HG03521 (cell line): ENCODE data around the gene FBXO17.
A peak's percentile ranks its signal among the peaks of the same experiment; 100 is the strongest.
"Not testable (repeated sequence)": the region's sequence is repeated elsewhere in the genome, so short reads cannot be mapped to it uniquely, and the experiment has no call there.

ENCODE experiments used
- ATAC-seq: cut with Tn5 transposase; IDR thresholded peaks from one replicate; pipeline ENCODE4 v1.9.1; 2021; ENCODE audit warnings: mild to moderate bottlenecking, moderate library complexity; ENCODE audit not compliant: unreplicated experiment

The FBXO17 gene

GRCh38 chr19:38980583-38981374 is 5.2 kb upstream of the FBXO17 start:
- ATAC-seq, result no peak

DNA sequence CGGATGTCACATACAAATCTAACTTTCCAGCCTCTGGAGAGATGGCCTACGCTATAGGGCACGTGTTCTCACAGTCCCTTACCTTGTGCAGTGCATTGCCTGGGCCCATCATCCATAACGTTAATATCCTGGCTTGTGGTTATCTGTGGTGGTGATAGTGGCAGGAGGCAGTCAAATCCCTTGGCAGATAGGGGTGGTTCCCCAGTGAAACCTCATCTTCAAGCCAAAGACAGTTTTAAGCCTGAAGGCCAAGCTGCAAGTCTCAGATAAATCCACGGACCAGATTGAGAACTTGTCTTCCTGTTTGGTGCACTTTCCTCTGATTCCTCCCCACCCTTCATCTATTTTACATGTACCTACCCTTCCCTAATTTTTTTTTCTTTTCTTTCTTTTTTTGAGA is 4.3 kb upstream of the FBXO17 start:
- ATAC-seq, result no peak

DNA sequence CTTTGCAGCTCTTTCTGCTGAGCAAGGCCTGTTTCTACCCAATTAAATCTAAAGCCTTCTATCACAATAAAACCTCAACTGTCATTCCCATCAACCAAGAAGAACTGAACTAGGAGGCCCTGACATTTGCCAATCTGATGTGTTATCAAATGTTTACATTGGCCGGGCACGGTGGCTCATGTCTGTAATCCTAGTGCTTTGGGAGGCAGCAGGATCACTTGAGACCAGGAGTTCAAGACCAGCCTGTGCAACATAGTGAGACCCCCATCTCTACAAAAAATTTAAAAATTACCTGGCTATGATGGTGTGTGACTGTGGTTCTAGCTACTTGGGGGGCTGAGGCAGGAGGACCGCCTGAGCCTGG is 2.8 kb upstream of the FBXO17 start:
- ATAC-seq, result no peak

DNA sequence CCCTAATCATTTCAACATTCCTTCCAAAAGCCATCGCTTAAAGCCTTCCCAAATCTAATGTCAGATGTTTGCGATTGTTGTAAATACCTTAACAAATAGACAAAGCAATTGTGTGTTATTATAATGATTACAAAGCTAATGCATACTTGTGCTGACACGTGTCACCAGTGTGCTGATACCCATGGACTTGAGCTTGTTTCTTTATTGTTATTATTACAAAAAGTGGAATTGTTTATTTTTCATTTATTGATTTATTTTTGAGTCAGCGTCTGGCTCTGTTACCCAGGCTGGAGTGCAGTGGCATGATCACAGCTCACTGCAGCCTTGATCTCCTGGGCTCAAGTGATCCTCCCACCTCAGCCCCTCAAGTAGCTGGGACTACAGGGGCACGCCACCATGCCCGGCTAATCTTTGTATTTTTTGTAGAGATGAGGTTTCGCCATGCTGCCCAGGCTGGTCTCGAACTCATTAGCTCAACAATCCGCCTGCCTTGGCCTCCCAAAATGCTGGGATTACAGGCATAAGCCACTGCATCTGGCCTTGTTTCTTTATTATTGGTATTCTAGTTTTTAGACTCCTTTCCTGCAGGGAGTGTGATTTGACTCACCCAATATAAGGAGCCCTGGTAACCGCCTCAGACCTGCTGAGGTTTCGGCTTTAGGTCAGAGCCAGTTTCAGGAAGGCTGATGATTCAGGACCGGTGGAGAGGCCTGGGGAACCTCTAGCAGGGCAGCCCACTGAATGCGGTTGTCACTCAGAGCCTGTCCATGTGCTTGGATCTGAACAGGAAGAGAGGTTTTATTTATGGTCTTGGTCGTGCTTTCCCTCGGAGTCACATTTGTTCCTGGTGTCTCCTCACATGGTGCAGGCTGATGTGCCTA is 2.1 kb upstream of the FBXO17 start:
- ATAC-seq, result no peak

DNA sequence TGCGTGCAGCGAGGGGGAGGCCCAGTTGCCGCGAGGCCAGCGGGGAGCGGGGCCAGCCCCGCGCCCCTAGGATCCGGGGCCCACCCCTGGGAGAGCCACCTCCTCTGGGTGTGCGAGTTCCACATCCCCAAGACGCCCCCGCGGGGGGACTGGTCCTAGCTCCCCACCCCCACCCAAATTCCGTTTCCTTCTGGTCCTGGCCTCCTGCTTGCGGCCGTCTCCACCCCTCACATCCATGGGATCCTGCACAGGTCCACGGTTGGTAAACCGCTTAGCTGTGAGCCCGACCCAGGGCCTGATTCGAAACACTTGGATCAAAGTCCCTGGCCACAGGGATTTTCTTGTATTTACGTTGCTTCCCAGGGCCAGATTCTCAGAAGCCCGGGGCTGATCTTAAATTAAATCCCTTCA is 324 bp upstream of the FBXO17 start:
- ATAC-seq, result no peak

GRCh38 chr19:38974624-38975213 is 823 bp downstream of the FBXO17 start:
- ATAC-seq, result no peak

DNA sequence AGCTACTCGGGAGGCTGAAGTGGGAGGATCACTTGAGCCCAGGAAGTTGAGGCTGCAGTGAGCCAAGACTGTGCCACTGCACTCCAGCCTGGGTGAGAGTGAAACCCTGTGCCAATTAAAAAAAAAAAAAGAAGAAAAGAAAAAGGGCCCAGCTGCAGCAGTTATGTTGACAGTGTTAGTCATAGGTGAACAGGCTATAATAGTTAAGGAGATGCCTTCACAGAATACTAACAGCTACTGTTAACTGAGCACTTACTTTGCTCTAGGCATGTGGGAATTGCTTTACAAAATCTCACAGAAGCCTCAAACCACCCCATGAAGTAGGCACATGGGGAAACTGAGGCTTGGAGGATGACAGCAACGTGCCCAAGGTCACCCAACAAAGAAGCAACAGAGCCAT is 3.9 kb downstream of the FBXO17 start:
- ATAC-seq, result no peak

DNA sequence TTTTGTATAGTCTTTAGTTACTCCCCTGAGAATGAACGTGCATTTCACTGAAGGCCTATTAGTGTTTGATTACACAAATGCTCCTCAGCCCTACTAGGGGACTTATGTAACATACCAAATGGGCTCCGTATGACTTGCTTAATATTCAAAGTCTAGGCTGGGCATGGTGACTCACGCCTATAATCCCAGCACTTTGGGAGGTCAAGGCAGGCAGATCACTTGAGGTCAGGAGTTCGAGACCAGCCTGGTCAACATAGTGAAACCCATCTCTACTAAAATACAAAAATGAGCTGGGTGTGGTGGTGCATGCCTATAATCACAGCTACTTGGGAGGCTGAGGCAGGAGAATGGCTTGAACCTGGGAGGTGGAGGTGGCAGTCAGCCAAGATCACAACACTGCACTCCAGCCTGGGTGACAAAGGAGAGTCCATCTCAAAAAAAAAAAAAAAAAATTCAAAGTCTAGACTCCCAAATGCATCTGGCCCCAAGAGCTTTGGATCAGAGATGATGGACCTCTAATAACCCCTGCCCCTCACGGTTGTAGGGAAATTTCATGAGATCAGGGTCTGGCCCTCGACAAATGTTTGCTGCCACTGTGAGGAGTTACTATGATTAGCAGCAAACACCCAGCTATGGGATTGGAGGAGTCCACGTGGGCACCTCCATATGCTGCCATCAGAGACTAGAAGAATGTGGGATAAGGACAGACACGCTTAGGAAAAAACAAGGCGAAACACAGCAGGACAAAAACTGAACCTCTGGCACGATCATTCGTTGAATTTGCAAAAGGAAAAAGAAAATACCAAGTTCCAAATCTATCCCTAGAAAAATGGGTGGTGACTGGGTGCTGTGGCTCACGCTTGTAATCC is 4.6 kb downstream of the FBXO17 start:
- no peak for ATAC-seq

DNA sequence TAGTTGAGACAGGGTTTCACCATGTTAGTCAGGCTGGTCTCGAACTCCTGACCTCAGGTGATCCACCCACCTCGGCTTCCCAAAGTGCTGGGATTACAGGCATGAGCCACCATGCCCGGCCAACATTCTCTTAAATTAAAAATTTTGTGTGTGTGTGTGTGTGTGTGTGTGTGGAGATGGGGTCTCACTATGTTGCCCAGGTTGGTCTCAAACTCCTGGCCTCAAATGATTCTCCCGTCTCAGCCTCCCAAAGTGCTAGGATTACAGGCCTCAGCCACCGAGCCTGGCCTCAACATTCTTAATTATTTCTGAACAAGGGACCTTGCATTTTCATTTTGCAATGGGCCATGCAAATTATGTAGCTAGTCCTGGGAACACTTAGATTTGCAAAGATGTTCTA is 9.4 kb downstream of the FBXO17 start:
- not testable (repeated sequence) for ATAC-seq

GRCh38 chr19:38964738-38965137 is 10.8 kb downstream of the FBXO17 start:
- no peak for ATAC-seq

DNA sequence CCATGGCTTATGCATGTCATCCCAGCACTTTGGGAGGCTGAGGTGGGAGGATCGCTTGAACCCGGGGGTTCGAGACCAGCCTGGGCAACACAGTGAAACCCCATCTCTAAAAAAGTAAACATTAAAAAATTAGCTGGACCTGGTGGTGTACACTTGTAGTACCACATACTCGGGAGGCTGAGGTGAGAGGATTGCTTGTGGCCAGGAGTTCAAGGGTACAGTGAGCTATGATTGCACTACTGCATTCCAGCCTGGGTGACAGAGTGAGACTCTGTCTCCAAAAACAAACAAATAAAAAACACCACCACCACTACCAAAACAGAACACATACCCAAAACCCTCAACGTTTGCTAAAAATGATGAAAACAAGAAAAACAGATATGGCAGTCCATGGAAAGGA is 15.9 kb downstream of the FBXO17 start:
- no peak for ATAC-seq

DNA sequence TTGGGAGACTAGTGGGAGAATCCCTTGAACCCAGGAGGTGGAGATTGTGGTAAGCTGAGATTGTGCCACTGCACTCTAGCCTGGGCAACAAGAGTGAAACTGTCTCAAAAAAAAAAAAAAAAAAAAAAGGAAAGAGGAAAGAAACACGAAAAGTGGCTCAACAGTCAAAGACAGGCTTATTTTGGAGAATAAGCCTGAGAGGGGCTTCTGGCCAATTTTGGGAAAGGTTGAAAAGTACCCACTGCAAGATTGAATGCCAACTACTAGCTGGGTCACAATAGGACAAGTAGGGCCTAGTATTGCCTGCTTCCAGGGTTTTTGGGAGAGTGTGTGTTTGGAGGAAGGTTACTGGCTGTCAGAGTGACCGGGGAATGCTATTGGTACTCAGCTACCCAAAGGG is 17.2 kb downstream of the FBXO17 start:
- ATAC-seq, result no peak

- no peak for ATAC-seq
These were observed 19.3 kb downstream of the FBXO17 start for GRCh38 chr19:38956264-38956663.

DNA sequence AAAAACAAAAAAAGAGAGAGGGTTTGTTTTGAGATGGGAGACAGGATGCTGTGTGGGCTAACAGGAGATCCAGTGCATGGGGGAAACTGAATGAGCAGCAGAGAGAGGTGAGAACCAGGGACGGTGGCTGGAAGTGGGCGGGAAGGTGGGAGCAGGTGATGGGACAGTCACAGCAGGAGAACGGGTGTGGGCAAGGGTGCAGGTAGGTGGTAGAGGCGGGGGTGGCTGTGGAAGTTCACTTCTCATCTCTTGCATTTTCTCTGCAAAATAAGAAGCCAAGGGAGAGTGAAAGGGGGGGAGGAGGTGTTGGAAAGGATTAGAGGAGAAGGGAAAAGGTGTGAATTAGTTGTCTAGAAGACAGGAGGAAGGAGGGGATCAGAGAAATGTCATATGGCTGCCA is 21.9 kb downstream of the FBXO17 start:
- ATAC-seq, result no peak

DNA sequence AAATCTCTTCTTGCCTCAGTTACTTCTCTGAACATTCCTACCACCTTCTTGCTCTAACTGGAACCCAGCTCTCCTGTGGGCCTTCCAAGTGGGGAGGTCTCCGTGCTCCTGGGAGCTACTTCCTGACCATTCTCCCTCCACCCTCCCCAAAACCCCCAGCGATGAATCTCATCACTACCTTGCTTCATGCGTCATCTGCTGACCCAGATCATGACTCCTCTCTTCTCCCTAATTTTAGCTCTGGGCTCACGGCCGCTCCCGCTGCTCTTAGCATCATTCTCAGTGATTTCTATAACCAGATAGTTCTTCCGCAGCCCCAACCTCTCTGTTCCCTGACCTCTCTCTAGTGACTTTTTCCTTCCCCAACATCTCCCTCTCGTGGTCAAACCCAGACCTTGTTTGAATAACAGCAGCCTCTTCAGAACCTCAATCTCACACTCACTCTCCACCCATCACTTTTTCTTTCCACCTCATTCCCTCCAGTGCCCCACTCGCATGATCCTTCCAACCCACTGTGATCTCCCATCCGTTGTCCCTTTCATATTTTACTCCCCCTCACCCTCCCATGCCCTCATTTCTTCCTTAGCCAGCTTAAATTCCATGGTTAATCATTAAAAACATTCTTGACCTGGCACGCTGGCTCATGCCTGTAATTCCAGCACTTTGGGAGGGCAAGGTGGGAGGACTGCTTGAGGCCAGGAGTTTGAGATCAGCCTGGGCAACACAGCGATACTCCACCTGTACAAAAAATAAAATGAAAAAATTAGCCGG is 23.0 kb downstream of the FBXO17 start:
- no peak for ATAC-seq

DNA sequence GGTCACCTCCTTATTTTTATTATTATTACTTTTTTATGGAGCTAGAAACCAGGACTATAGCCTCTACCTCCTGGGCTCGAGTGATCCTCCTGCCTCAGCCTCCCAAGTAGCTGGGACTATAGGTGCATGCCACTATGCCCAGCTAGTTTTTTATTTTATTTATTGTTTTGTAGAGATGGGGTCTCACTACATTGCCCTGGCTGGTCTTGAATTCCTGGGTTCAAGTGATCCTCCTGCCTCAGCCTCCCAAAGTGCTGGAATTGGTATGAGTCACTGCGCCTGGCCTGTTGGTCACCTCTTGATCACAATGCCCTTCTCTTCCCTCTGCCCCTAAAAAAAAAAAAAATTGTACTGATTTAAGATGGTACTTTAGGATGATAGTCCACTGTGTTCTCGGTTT is 24.4 kb downstream of the FBXO17 start:
- no peak for ATAC-seq

DNA sequence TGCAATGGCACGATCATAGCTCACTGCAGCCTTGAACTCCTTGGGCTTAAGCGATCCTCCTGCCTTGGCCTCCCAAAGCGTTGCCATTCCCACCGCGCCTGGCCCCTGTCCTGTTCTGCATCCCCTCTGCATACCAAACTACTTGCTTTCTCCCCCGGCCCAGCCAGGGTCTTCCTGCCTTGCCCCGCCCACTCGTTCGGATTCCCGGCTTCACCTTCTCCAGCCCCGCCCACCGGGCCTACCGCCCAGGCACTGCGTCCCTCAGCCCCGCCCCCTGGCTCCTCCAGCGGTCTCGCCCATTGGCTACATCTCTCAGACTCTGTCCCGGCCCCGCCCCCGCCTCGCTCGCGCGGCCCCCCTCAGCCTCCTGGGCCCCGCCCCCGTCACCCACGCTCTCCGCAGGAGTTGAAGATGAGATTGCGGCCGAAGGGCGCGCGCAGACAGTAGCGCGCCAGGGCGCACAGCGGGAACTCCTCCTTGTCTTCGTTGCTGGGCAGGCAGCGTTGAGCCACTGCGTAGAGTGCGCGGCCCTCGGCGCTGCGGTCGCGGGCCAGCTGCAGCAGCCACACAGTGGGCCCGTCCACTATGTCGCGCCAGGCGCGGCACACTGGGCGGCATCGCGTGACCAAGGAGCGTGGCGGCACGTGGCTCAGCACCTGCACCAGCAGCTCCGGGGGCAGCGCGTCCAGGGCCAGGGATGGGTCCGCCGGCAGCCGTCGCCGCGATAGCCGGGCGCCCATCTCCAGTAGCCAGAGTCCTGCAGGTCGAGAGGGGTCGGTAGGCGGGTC is 25.8 kb downstream of the FBXO17 start:
- peak; percentile 51 for ATAC-seq

- ATAC-seq, result no peak
These were observed 29.1 kb downstream of the FBXO17 start for GRCh38 chr19:38946229-38947010.
